BE2C (cell line): ENCODE results near the gene TRABD2B.

Source experiments
- DNase-seq: peaks from one replicate; pipeline ENCODE4 v3.0.0-alpha.2; 2020
- H3K27me3 ChIP-seq: fragments of 250-450 bp; sonication (Bioruptor Pico); 2 replicates; pipeline ENCODE4 v1.5.1; 2020; ENCODE audit warnings: mild to moderate bottlenecking
- H3K36me3 ChIP-seq: fragments of 250-450 bp; sonication (Bioruptor Pico); 2 replicates; pipeline ENCODE4 v1.5.1; 2020; ENCODE audit warnings: mild to moderate bottlenecking
- H3K4me1 ChIP-seq: fragments of 250-450 bp; sonication (Bioruptor Pico); 2 replicates; pipeline ENCODE4 v1.5.1; 2020
- H3K4me3 ChIP-seq: 2 replicates; pipeline ENCODE4 v1.5.1; 2011; ENCODE audit warnings: low read depth, low read length
- H3K9me3 ChIP-seq: fragments of 250-450 bp; sonication (Bioruptor Pico); 2 replicates; pipeline ENCODE4 v1.5.1; 2020
- TF ChIP-seq, protein P1 (sequence below): IDR thresholded peaks from 2 replicates; pipeline ENCODE4 v1.5.1; 2012; ENCODE audit warnings: mild to moderate bottlenecking, low read depth, low read length

The TRABD2B gene

DNA sequence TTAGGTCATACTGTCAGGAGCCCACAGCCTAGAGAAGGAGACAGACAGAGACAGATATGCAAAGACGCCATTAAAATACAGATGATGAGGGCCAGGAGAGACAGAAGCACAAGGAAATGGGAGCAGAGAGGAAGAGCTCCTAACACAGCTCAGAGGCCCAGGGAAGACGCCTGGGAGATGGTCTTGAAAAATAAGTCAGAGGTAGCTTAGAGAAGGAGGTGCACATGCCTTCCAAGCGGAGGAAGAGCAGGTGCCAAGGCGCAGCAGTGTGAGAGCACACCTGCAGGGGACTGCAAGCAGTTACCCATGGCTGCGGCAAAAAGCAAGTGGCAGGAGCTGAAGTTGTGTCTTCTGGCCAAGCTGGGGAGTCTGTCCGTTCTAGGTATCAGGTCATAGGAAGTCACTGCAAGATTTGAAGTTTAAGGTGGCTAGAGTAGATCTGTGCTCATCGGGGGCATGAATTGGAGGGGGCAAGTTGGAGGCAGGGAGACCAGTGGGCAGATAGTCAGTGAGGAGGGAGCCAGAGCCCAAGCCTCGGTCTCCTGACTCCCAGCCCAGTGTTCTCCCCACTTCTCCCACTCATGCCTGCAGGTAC, 1.3 kb upstream of the TRABD2B start:
- peaks cover 9% of the 10 kb centered on the region for H3K27me3 ChIP-seq
- H3K4me1 ChIP-seq = no peaks in the 10 kb centered on the region
- no peak overlapping the region for H3K4me3 ChIP-seq
- TF ChIP-seq, protein P1, sequence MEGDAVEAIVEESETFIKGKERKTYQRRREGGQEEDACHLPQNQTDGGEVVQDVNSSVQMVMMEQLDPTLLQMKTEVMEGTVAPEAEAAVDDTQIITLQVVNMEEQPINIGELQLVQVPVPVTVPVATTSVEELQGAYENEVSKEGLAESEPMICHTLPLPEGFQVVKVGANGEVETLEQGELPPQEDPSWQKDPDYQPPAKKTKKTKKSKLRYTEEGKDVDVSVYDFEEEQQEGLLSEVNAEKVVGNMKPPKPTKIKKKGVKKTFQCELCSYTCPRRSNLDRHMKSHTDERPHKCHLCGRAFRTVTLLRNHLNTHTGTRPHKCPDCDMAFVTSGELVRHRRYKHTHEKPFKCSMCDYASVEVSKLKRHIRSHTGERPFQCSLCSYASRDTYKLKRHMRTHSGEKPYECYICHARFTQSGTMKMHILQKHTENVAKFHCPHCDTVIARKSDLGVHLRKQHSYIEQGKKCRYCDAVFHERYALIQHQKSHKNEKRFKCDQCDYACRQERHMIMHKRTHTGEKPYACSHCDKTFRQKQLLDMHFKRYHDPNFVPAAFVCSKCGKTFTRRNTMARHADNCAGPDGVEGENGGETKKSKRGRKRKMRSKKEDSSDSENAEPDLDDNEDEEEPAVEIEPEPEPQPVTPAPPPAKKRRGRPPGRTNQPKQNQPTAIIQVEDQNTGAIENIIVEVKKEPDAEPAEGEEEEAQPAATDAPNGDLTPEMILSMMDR = no peak
- no peaks in the 10 kb centered on the region for H3K9me3 ChIP-seq
- no peaks in the 10 kb centered on the region for H3K36me3 ChIP-seq
- no peak for DNase-seq

DNA sequence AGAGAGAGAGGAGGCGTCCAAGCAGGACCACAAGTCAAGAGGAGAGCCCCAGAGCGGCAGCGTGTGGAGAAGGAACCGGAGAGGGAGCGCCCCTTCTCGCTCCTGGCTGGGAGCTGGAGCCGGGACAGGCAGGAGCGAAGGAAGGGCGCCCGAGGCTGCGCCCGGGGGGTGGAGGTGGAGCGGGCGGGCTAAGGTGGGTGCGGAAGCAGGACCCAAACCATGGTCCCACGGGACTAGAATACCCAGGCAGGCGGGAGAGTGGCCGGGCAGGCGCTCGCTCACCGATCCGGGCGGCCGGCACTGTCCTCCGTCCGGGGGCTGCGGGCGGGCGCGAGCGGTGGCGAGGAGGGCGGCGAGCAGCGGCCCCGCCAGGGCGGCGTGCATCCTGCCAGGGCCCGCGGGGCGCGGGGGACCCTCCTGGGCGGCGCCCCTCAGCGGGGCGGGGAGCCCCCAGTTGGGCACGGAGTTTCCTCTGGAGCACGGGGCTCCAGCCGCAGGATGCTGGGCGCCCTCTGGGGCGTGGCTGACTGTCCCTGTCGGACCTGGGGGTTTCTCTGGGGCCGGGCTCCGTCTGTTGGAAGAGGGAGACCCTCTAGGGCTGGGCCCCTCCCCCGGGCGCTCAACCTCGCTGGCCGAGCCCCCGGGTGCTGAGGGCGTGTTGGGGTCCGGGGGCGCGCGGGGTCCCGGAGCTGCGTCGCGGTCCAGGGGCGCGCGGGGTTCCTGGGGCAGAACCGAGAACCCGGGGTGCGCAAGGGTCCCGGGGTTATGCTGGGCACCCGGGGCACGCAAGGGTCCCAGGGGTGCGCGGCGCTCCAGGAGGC, 569 bp downstream of the TRABD2B start:
- peak; percentile 14 for DNase-seq
- H3K4me3 ChIP-seq = peak overlapping the region; percentile 43
- H3K36me3 ChIP-seq = no peaks in the 10 kb centered on the region
- no peaks in the 10 kb centered on the region; the same call in 1 of the 2 replicates for H3K4me1 ChIP-seq
- TF ChIP-seq, protein P1 = no peak
- H3K9me3 ChIP-seq = no peaks in the 10 kb centered on the region
- peaks cover 9% of the 10 kb centered on the region for H3K27me3 ChIP-seq

GRCh38 chr1:47996060-47996405, 1.2 kb downstream of the TRABD2B start:
- H3K27me3 ChIP-seq = peaks cover 9% of the 10 kb centered on the region
- no peak overlapping the region for H3K4me3 ChIP-seq
- no peaks in the 10 kb centered on the region for H3K9me3 ChIP-seq
- no peaks in the 10 kb centered on the region for H3K36me3 ChIP-seq
- no peak for DNase-seq
- TF ChIP-seq, protein P1 = no peak
- H3K4me1 ChIP-seq = no peaks in the 10 kb centered on the region; the same call in 1 of the 2 replicates

DNA sequence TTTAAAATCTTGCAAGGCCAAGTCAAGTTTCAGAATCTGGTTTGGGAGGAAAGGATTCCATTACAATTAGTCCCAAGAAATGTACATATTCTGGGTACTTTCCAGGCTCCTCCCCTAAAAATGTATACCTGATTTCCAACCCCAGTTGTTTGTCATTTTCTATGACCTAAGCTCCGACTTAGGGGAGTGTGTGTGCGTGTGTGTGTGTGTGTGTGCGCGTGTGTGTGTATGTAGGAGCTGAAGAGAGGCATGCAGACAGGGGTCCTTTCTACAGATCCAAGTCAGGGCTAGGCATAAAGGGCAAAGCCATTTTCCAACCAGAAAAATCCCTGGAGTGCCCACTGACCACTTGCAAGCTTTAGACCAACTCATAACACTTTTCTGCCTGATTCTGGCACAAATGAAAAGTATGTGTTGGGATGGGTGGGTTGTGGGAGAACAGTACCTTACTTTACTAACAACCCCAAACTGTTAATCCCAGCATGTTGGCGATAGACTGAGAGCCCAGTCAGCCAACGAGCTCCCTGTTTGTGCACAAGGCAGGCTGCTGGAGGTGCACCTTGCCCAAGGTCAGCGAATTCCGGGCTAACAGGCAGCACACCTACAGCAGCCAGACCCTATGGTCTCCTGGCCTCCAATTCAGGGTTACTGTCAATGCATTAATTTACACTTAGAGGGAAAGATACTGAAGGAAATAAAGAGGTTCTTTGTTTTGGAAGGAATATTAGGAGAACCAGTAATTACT, 1.7 kb downstream of the TRABD2B start:
- H3K36me3 ChIP-seq = no peaks in the 10 kb centered on the region
- TF ChIP-seq, protein P1 = no peak
- peaks cover 9% of the 10 kb centered on the region for H3K27me3 ChIP-seq
- H3K9me3 ChIP-seq = no peaks in the 10 kb centered on the region
- no peaks in the 10 kb centered on the region; the same call in 1 of the 2 replicates for H3K4me1 ChIP-seq
- no peak overlapping the region for H3K4me3 ChIP-seq
- no peak for DNase-seq

DNA sequence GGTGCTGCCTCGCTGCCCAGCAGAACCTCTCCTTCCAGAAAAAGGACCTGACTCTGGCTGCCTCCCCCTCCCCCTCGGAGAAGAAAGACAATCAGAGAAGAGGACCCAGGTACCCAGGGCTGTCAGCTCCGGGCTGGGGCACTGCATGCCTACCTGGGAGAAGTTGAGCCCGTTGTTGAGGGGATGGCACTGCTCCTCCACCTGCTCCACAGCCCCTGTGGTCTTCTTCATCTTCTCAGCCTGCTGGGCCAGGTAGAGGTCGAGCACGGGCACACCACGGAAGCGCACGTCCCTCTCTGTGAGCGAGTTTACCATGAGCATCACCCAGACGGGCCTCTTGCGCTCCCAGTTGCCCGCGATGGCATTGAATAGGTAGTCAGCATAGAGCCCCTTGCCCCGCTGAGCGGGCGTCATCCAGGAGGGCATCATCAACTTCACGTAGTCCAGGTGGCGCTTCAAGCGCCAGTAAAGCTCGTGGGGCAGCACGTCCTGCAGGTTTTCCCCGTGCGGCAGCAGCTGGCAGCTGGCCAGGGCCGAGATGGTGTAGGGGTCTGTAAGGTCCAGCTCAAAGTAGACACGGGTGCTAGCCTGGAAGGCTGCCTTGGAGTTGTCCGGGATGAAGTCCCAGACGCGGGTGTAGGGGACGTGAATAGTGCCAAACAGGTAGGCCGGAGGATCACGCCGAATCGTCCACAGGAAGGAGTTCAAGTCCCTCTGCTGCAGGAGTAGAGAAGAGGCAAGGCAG, 3.1 kb downstream of the TRABD2B start:
- DNase-seq = no peak
- Histone ChIP-seq H3K36me3 (no peaks in the 10 kb centered on the region), H3K9me3 (no peaks in the 10 kb centered on the region), H3K4me3 (no peak overlapping the region), H3K27me3 (peaks cover 9% of the 10 kb centered on the region), H3K4me1 (no peaks in the 10 kb centered on the region; the same call in 1 of the 2 replicates)
- TF ChIP-seq, protein P1 = no peak
